ENCODE results near the gene ARFIP1. TPM values are rescaled to one million over a fixed set of nuclear protein-coding genes. Genes with fewer than 3 reads are reported as not detected.

ARFIP1 gene
- total RNA-seq, 1 donor from 2014 or later: 68.0 TPM

GRCh38 chr4:152825336-152825735 lies 45.6 kb downstream of the ARFIP1 start:
- peaks cover 15% of the 10 kb centered on the region for H3K36me3 Mint-ChIP-seq
- Histone ChIP-seq H3K79me2 (ENCODE audit: low read depth) (peaks cover 3% of the 10 kb centered on the region), H4K20me1 (ENCODE audit: low read depth) (no peaks in the 10 kb centered on the region), H3K4me3 (no peak overlapping the region), H3K9ac (no peak overlapping the region), H3K4me1 (no peaks in the 10 kb centered on the region), H3K27me3 (no peaks in the 10 kb centered on the region), H3K27ac (no peak overlapping the region), H3F3A (ENCODE audit: low read depth) (no peaks in the 10 kb centered on the region), H3K9me3 (ENCODE audit: low read depth) (peaks cover 5% of the 10 kb centered on the region), H2AFZ (replicated peaks) (no peak overlapping the region), H3K36me3 (peaks cover 9% of the 10 kb centered on the region), H3K4me2 (no peak overlapping the region)
- no peak for DNase-seq (ENCODE audit: low spot score)
- no peak overlapping the region for H3K4me3 Mint-ChIP-seq
- no peaks in the 10 kb centered on the region for H3K4me1 Mint-ChIP-seq
- no peak overlapping the region for H3K27ac Mint-ChIP-seq
- H3K27me3 Mint-ChIP-seq (ENCODE audit: insufficient read depth, low read depth): no peaks in the 10 kb centered on the region
- peaks cover 31% of the 10 kb centered on the region for H3K9me3 Mint-ChIP-seq
- TF ChIP-seq EZH2 (IDR thresholded peaks at IDR 0.05): no peak
- TF ChIP-seq, protein P1, sequence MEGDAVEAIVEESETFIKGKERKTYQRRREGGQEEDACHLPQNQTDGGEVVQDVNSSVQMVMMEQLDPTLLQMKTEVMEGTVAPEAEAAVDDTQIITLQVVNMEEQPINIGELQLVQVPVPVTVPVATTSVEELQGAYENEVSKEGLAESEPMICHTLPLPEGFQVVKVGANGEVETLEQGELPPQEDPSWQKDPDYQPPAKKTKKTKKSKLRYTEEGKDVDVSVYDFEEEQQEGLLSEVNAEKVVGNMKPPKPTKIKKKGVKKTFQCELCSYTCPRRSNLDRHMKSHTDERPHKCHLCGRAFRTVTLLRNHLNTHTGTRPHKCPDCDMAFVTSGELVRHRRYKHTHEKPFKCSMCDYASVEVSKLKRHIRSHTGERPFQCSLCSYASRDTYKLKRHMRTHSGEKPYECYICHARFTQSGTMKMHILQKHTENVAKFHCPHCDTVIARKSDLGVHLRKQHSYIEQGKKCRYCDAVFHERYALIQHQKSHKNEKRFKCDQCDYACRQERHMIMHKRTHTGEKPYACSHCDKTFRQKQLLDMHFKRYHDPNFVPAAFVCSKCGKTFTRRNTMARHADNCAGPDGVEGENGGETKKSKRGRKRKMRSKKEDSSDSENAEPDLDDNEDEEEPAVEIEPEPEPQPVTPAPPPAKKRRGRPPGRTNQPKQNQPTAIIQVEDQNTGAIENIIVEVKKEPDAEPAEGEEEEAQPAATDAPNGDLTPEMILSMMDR (IDR thresholded peaks at IDR 0.05): no peak

DNA sequence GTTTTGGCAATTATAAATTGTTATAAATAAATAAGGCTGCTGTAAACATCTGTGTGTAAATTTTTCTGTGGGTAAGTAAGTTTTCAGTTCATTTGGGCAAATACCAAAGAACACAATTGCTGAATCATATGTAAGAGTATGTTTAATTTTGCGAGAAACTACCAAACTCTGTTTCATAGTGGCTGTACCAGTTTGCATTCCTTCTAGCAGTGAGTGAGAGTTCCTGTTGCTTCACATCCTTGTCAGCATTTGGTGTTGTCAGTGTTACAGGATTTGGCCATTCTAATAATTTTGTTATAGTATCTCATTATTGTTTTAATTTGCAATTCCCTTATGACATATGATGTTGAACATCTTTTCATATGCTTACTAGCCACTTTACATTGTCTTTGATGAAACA lies 48.4 kb downstream of the ARFIP1 start:
- no peak overlapping the region for H3K27ac ChIP-seq
- H3K4me1 Mint-ChIP-seq: no peaks in the 10 kb centered on the region
- TF ChIP-seq EZH2phosphoT487 (IDR thresholded peaks at IDR 0.05) (no peak), EZH2 (IDR thresholded peaks at IDR 0.05) (no peak)
- TF ChIP-seq, protein P1 (IDR thresholded peaks at IDR 0.05): no peak
- peaks cover 25% of the 10 kb centered on the region for H3K36me3 Mint-ChIP-seq
- H3K9me3 Mint-ChIP-seq: peaks cover 17% of the 10 kb centered on the region
- DNase-seq (ENCODE audit: low spot score): no peak
- H3K4me1 ChIP-seq: no peaks in the 10 kb centered on the region
- H3K9me3 ChIP-seq (ENCODE audit: low read depth): no peaks in the 10 kb centered on the region
- H3K36me3 ChIP-seq: peaks cover 13% of the 10 kb centered on the region
- no peak overlapping the region for H3K4me3 ChIP-seq
- H3K9ac ChIP-seq: no peak overlapping the region
- H3K27ac Mint-ChIP-seq: no peak overlapping the region
- H2AFZ ChIP-seq (replicated peaks): no peak overlapping the region
- no peak overlapping the region for H3K4me2 ChIP-seq
- H3K27me3 Mint-ChIP-seq (ENCODE audit: insufficient read depth, low read depth): no peaks in the 10 kb centered on the region
- no peaks in the 10 kb centered on the region for H3F3A ChIP-seq (ENCODE audit: low read depth)
- no peaks in the 10 kb centered on the region for H4K20me1 ChIP-seq (ENCODE audit: low read depth)
- no peak overlapping the region for H3K4me3 Mint-ChIP-seq
- no peaks in the 10 kb centered on the region for H3K27me3 ChIP-seq
- peaks cover 3% of the 10 kb centered on the region for H3K79me2 ChIP-seq (ENCODE audit: low read depth)

DNA sequence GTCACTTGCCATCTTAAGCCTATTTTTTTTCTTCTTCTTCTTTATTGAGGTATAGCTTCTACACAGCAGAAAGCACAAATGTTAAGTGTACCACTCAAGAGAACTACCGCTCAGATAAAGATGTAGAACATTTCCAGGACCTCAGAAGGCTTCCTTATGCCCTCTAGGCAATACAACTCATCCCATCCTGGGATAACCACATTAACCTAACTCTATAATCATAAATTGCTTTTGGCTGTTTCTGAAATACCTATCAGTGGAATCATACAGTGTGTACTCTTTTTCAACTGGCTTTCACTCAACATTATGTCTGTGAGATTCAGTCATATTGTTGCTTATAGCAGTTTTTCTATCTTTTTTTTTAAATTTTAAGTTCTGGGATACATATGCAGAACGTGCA lies 51.7 kb downstream of the ARFIP1 start:
- H3K9me3 Mint-ChIP-seq: peaks cover 7% of the 10 kb centered on the region
- no peak overlapping the region for H3K27ac Mint-ChIP-seq
- H3K9me3 ChIP-seq (ENCODE audit: low read depth): no peaks in the 10 kb centered on the region
- H3F3A ChIP-seq (ENCODE audit: low read depth): no peaks in the 10 kb centered on the region
- H3K27ac ChIP-seq: no peak overlapping the region
- no peak overlapping the region for H3K4me3 ChIP-seq
- H3K4me1 ChIP-seq: no peaks in the 10 kb centered on the region
- DNase-seq (ENCODE audit: low spot score): no peak
- H3K79me2 ChIP-seq (ENCODE audit: low read depth): peaks cover 3% of the 10 kb centered on the region
- H3K4me3 Mint-ChIP-seq: no peak overlapping the region
- H3K9ac ChIP-seq: no peak overlapping the region
- peaks cover 37% of the 10 kb centered on the region for H3K36me3 Mint-ChIP-seq
- H3K27me3 ChIP-seq: no peaks in the 10 kb centered on the region
- H3K27me3 Mint-ChIP-seq (ENCODE audit: insufficient read depth, low read depth): peaks cover 2% of the 10 kb centered on the region
- H2AFZ ChIP-seq (replicated peaks): no peak overlapping the region
- TF ChIP-seq EZH2phosphoT487 (IDR thresholded peaks at IDR 0.05): no peak
- no peak for TF ChIP-seq EZH2 (IDR thresholded peaks at IDR 0.05)
- TF ChIP-seq, protein P1 (IDR thresholded peaks at IDR 0.05): no peak
- no peaks in the 10 kb centered on the region for H4K20me1 ChIP-seq (ENCODE audit: low read depth)
- H3K4me1 Mint-ChIP-seq: peaks cover 5% of the 10 kb centered on the region
- H3K36me3 ChIP-seq: peaks cover 13% of the 10 kb centered on the region
- no peak overlapping the region for H3K4me2 ChIP-seq

All from neural progenitor cell (in vitro differentiated cells).